KBM-7 (cell line): ENCODE data around the gene AKT2.

Experiments
- DNase-seq: peaks from one replicate; pipeline ENCODE4 v3.0.0-alpha.2; 2015
- in situ Hi-C: fragments of 300-500 bp; cut with MboI; formaldehyde crosslinking; loops from 2 replicates; pipeline ENCODE4 v1.14.3; 2020; ENCODE audit warnings: low sequenced_read_pairs, low pct_unique_long_range_greater_than_20kb, mixed read lengths

AKT2 gene

DNA sequence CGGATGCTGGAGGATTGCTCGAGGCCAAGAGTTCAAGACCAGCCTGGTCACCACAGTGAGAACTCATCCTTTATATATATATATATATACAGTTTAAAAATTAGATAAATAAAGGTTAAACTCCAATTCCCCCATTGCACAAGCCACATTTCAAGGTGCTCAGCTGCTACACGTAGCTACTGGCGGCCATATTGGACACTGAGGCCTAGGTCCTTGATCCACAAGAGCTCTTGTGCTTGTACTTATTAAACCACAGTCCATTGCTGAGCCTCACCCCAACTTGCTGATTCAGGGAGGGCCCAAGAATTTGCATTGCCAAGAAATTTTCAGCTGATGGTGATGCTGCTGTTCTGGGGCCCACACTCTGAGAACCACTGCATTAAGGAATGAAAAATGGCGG lies 76.5 kb downstream of the AKT2 start:
- DNase-seq, result no peak
- in situ Hi-C loops, result no loop called here

DNA sequence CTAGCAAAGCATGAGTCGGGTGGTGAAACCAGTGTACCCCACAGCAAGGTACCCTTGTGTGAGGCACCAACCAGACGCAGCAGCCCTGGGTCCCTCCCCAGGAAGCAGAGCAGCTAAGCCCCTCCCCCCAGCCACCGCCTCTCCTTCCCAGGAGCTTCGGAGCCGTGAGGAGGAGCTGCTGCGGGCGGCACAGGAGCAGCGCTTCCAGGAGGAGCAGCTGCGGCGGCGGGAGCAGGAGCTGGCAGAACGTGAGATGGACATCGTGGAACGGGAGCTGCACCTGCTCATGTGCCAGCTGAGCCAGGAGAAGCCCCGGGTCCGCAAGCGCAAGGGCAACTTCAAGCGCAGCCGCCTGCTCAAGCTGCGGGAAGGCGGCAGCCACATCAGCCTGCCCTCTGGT lies 79.4 kb downstream of the AKT2 start:
- no peak for DNase-seq
- in situ Hi-C loops, result no loop called here

DNA sequence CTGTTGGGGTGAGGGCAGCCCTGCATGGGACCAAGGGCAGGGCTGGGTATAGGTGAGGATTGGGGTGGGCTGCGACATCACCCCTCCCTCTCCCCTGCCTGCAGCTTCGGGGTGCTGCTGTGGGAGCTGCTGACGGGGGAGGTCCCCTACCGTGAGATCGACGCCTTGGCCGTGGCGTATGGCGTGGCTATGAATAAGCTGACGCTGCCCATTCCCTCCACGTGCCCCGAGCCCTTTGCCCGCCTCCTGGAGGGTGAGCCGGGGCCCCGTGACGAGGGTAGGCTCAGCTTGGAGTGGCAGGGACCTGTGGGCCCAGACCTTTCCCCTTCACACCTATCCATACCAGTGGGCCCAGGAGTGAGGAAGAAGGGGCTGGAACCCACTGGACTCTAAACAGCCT lies 80.8 kb downstream of the AKT2 start:
- in situ Hi-C loops, result no loop called here
- DNase-seq, result no peak

GRCh38 chr19:40200341-40201099 lies 84.6 kb downstream of the AKT2 start:
- no peak for DNase-seq
- in situ Hi-C loops, result no loop called here

DNA sequence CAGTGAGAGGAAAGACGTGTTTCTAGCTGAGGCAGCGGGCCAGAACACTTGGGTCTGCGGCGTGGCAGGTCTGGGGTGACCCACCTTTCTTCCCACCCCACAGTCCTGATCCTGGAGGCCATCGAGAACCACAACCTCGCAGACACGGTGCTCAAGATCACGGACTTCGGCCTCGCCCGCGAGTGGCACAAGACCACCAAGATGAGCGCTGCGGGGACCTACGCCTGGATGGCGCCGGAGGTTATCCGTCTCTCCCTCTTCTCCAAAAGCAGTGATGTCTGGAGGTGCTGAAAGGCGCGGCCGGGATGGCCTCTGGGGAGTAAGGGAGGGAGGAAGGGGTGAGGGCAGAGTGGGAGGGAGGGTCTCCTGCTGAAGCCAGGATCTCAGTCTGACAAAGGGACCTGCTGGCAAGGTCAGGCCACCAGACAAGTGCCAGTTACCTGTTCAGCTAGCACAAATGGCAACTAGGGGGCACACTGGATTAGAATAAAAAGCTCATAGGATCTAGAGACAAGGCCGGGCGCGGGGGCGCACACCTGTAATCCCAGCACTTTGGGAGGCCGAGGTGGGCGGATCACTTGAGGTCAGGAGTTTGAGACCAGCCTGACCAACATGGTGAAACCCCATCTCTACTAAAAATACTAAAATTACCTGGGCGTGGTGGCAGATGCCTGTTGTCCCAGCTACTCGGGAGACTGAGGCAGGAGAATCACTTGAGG lies 86.7 kb downstream of the AKT2 start:
- DNase-seq, result no peak
- in situ Hi-C loops, result no loop called here

GRCh38 chr19:40193587-40193849 lies 91.6 kb downstream of the AKT2 start:
- in situ Hi-C loops, result no loop called here
- DNase-seq, result no peak

- DNase-seq, result no peak
Observed at GRCh38 chr19:40192758-40193586, 92.2 kb downstream of the AKT2 start.

GRCh38 chr19:40191836-40192646 lies 93.1 kb downstream of the AKT2 start:
- DNase-seq, result peak; percentile 19
- in situ Hi-C loops, result no loop called here

More at GRCh38 chr19:40192758-40193586, 92.2 kb downstream of the AKT2 start:
- in situ Hi-C loops, result no loop called here

DNA sequence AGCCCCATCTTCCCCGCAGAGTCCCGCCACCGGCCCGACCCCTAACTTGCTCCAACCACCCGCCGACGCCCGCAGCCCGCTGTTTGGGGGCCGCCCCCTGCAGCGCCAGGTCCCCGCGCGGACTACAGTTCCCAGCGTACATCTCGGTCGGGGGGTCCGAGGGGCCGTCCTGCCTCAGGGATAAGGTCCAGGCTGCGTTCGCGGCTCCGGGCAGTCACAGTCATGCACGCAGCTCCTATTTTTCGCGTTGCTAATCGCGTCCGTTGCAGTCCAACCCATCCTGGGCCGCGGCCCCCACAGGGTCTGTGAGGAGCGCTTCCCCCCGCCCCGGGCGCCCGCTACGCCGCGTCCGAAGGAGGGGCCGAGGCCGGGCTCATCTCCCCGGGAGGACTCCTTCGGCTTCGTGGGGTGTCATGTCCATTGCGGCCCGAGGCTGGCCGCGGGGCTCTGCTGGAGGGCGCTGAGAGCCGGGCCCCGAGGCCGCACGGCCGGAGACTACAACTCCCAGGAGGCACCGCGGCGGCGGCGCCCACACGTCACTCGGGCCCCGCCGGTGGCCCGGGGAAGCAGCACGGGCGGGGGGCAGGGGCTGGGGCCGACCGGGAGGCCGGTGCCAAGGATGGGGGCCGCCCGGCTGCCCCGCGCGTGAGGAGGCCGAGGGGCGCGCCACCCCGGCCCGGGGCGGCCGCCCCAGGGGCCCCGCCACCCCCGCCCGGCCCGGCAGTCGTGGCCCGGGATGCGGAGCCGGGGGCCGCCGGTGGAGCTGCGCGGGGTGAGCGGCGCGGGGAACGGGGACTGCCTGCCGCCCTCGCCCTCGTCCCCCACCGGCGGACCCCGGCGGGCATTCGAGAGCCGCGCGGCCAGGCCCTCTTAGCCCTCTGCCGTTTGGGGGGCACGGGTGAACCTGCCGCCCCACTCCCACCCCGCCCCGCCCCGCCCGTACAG lies 94.0 kb downstream of the AKT2 start, which contains the start of gene MAP3K10:
MAP3K10 (plus strand) TSS at position 536 of the 945 bp plus-strand sequence. CDS start 606 bp downstream, outside the sequence.
- in situ Hi-C loops, result no loop called here
- peak; percentile 50 for DNase-seq

GRCh38 chr19:40184273-40184672 lies 100.9 kb downstream of the AKT2 start:
- no peak for DNase-seq
- in situ Hi-C loops, result no loop called here
